HG03442 (cell line): Measurements from ENCODE around the gene RNF34.

ENCODE experiments used
- ATAC-seq: cut with Tn5 transposase; IDR thresholded peaks from one replicate; pipeline ENCODE4 v1.9.1; 2021; ENCODE audit warnings: mild to moderate bottlenecking, moderate library complexity; ENCODE audit not compliant: unreplicated experiment

RNF34 gene

GRCh38 chr12:121465921-121466793, 66.2 kb downstream of the RNF34 start:
- peak; percentile 2 for ATAC-seq

DNA sequence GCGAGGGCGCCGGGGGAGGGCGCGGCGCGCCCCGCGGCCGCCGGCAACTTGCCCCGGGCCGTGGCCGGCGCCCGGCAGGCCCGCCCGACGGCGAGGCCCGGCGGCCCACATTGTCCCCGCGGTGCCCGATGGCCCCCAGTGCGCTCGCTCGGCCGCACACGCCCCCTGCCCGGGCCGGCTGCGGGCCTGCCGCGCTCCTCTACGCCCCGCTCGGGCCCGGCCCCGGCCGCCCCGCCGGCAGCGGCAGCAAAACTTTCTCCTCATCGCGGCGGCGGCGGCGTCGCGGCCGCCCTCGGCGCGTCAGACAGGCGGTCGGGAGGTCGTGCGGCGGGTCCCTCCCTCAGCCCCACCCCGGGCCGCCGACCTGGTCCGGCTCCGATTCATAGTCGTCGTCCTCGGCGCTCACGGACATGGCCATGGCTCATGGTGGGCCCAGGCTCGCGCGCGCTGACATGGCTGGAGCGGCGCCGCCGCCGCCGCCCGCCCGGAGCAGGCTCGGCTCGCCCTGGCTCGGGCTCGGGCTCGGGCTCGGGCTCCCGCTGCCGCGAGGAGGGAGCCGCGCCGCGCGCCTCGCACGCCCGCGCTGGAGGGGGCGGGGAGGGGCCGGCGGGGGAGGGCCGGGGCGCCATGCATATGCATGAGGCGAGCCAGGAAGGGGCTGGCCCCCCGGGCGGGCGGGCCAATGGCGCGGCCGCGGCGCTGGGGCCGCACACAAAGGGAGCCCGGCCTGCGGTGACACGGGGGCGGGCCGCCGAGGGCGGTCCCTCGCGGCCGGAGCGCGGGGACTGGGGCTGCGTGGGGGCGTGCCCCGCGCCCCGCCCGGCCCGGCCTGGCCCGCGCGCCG, 67.1 kb downstream of the RNF34 start:
- peak; percentile 77 for ATAC-seq

DNA sequence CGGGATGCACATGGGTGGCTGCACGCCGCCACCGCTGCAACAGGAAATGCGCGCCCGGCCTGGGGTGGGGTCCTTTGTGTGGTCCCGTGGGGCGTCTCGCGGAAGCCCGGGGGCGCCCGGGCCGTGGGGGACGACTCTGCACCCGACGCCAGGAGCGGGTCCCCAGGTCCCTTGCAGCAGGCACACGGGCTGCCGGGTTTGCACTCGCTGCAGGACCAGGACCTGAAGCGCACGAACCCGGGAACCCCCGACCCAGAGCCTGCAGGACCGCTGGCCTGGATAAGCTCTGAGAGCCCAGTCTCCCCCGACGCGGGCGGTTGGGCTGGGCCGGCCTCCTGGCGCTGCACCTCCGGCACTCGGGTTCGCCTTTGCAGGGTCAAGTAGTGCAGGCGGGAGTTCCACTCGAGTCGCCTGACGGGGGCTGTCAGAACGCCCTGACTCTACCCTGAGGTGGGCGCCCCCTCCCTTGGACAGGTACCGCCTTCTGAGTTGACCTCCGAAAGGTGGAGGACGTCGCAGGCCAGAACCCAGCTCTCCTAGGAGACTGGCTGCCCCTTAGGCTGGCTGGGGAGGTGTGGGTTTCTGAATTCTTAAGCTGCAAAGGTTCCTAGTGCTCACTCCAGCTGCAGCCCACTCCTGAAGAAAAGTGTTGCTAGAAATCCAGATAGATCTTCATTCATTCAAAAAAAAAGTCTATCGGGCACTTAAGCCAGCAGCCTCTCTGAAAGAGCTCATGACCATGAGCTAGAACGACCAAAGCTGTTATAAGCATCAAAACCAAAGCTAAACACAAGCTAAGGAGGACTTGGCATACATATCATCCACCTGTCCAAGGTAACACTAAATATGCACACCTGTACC, 68.0 kb downstream of the RNF34 start:
- ATAC-seq: peak; percentile 8

- no peak for ATAC-seq
Observed at GRCh38 chr12:121468499-121468801, 68.5 kb downstream of the RNF34 start.

- no peak for ATAC-seq
Observed at GRCh38 chr12:121470751-121471150, 70.8 kb downstream of the RNF34 start.

DNA sequence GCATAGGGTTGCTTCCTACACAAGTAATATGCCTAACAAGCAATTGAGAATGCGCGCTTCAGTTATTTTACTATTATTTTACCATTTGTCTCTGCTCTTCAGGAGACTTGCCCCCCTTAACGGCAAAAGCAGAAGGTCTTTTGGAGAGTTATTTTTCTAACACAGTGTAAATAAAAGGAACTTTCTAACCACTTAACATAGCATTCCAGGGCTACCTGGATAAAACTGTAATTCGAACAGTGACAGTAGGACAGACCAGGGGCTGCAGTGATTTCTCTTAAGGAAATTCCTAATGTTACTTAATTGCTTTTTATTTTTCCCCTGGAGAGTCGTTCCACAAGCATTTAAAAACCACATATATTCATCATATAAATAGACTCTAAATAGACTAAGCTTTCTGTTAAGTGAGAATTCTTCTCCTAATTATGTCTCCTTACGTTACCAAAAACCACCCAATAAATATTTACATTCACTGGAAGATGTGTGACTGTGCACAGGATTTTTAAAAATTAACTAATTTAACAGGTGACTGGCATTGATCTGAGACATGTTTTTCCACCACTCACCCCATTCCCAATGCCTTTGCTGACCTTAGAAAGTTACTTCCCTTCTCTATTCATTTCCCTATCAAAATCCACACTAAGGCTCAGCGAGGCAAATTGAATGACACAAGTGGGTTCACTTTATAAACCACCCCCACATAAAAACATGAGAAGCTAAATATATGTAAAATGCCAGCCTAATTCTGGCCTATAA, 72.4 kb downstream of the RNF34 start:
- no peak for ATAC-seq
